Muscle layer of colon (tissue), 2 donors: ENCODE data around the gene WDR12.
"Not testable (repeated sequence)": the region's sequence is repeated elsewhere in the genome, so short reads cannot be mapped to it uniquely, and the experiment has no call there.

Experiments used
- H3K27ac ChIP-seq: one replicate; pipeline ENCODE4 v1.7.0; 2013; ENCODE audit warnings: low read depth, mild to moderate bottlenecking, low read length, moderate library complexity
- H3K27me3 ChIP-seq, 2 donors: one replicate each; pipeline ENCODE4 v1.7.0; 2013; ENCODE audit warnings: low read length in 2 of 2, mild to moderate bottlenecking in 2 of 2; ENCODE audit not compliant: insufficient read depth in 2 of 2, control insufficient read depth in 1 of 2
- H3K36me3 ChIP-seq: one replicate; pipeline ENCODE4 v1.7.0; 2013; ENCODE audit warnings: mild to moderate bottlenecking, low read length; ENCODE audit not compliant: insufficient read depth
- H3K4me1 ChIP-seq: one replicate; pipeline ENCODE4 v1.7.0; 2013; ENCODE audit warnings: mild to moderate bottlenecking, low read length; ENCODE audit not compliant: insufficient read depth
- H3K4me3 ChIP-seq, 2 donors: one replicate each; pipeline ENCODE4 v1.7.0; 2013; ENCODE audit warnings: low read length in 2 of 2, low read depth in 1 of 2, mild to moderate bottlenecking in 1 of 2, moderate library complexity in 1 of 2
- H3K9ac ChIP-seq: one replicate; pipeline ENCODE4 v1.7.0; 2013; ENCODE audit warnings: low read length
- H3K9me3 ChIP-seq: one replicate; pipeline ENCODE4 v1.7.0; 2013; ENCODE audit warnings: mild to moderate bottlenecking, low read length
- donor health status: abdominal sarcoma.
- donor health status: Adenocarcinoma of cecum.

The WDR12 gene

GRCh38 chr2:202881570-202881969 lies 29.9 kb downstream of the WDR12 start:
- Histone ChIP-seq H3K27me3 (no peaks in the 10 kb centered on the region), H3K9ac (no peak overlapping the region), H3K27ac (no peak overlapping the region), H3K4me3 (no peak overlapping the region), H3K36me3 (no peaks in the 10 kb centered on the region), H3K9me3 (no peaks in the 10 kb centered on the region), H3K4me1 (no peaks in the 10 kb centered on the region)

- Histone ChIP-seq H3K36me3 (no peaks in the 10 kb centered on the region), H3K27ac (no peak overlapping the region), H3K4me1 (no peaks in the 10 kb centered on the region), H3K9me3 (no peaks in the 10 kb centered on the region), H3K9ac (no peak overlapping the region), H3K4me3 (no peak overlapping the region), H3K27me3 (no peaks in the 10 kb centered on the region)
Measured at GRCh38 chr2:202877699-202878098, 33.8 kb downstream of the WDR12 start.

DNA sequence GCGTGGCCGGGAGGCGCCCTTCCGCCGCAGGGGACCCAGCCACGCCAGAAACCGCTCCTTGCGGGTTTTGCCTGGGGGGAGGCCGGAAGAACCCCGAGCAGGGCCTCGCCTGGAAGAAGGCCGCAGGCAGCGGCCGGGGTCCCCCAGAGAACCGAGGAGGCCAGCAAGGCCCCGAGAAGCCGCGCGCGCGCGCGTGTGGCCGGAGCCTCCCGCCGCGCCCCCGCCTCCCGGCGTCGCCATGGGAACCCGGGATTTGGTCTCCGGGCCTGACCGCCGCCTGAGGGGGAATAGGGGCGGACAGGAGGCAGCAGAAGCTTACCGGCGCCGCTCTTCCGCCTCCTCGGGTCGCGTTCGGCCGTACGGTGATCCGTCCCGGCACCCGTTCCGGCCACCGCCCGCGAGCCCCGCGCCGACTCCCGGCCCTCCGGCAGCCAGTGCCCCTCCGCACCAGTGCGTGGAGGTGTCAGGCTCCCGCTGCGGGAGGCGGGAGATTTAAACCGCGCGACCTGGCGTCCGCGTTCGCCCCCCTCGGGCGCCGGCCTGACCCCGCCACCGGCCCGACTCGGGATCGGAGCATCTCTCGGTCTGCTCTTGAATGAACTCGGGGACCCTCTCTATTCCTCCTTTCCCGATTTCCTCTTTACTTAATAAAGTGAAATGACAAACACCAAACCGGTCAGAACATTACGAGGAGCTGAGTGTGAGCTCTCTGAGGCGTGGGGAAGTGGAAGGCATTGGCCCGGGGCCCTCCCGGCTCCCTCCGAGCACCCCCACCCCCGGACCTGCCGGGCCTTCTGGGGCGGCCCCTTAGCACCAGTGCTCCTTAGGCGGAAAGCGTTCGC lies 40.0 kb downstream of the WDR12 start, which contains the start of gene ICA1L:
Gene ICA1L (minus strand): TSS at position 467 of the 842 bp plus-strand sequence. CDS start 42,757 bp downstream, outside the sequence.
- peak within 1 kb of the TSS; percentile 69 for H3K27ac ChIP-seq
- H3K4me1 ChIP-seq: peaks cover 6% of the 10 kb centered on the region

GRCh38 chr2:202870431-202871299 lies 40.8 kb downstream of the WDR12 start:
- no peaks in the 10 kb centered on the region for H3K9me3 ChIP-seq
- peak overlapping the region; percentile 69 for H3K27ac ChIP-seq
- peaks cover 6% of the 10 kb centered on the region for H3K4me1 ChIP-seq
- peak overlapping the region; percentile 68 for H3K9ac ChIP-seq
- no peaks in the 10 kb centered on the region for H3K27me3 ChIP-seq
- H3K36me3 ChIP-seq: no peaks in the 10 kb centered on the region
- H3K4me3 ChIP-seq: peak overlapping the region; percentile 77 to 92

More for the DNA sequence above, 40.0 kb downstream of the WDR12 start, which contains the start of gene ICA1L:
- Histone ChIP-seq H3K36me3 (no peaks in the 10 kb centered on the region), H3K27me3 (no peaks in the 10 kb centered on the region), H3K9me3 (no peaks in the 10 kb centered on the region), H3K4me3 (peak within 1 kb of the TSS; percentile 77 to 92), H3K9ac (peak within 1 kb of the TSS; percentile 68)

GRCh38 chr2:202861987-202862386 lies 49.5 kb downstream of the WDR12 start:
- H3K36me3 ChIP-seq: no peaks in the 10 kb centered on the region
- H3K4me1 ChIP-seq: no peaks in the 10 kb centered on the region
- H3K27ac ChIP-seq: no peak overlapping the region
- H3K27me3 ChIP-seq: no peaks in the 10 kb centered on the region
- H3K9me3 ChIP-seq: no peaks in the 10 kb centered on the region
- no peak overlapping the region for H3K4me3 ChIP-seq
- no peak overlapping the region for H3K9ac ChIP-seq

DNA sequence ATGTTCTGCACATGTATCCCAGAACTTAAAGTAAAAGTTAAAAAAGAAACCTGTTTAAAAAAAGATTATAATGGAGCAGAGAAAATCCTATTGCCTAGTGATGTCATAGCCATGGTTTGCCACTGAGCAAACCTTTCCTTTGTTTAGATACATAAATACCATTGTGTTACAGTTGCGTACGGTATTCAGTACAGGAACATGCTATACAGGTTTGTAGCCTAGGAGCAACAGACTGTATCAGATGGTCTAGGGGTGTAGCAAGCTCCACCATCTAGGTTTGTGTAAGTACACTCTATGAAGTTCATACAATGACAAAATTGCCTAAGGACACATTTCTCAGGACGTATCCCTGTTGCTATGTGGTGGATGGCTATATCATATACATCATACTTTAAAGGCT lies 52.9 kb downstream of the WDR12 start:
- no peak overlapping the region for H3K27ac ChIP-seq
- H3K36me3 ChIP-seq: no peaks in the 10 kb centered on the region
- no peaks in the 10 kb centered on the region for H3K27me3 ChIP-seq
- no peak overlapping the region for H3K4me3 ChIP-seq
- H3K9me3 ChIP-seq: no peaks in the 10 kb centered on the region
- no peaks in the 10 kb centered on the region for H3K4me1 ChIP-seq
- H3K9ac ChIP-seq: no peak overlapping the region

DNA sequence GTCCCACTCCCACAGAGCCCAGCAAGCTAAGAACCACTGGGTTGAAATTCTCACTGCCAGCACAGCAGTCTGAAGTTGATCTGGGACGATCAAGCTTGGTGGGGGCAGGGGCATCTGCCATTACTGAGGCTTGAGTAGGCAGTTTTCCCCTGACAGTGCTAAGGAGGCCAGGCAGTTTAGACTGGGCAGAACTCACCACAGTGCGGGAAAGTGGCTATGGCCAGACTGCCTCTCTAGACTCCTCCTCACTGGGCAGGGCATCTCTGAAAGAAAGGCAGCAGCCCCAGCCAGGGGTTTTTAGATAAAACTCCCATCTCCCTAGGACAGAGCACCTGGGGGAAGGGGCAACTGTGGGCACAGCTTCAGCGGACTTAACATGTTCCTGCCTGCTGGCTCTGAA lies 62.1 kb downstream of the WDR12 start:
- not testable (repeated sequence) for H3K4me1 ChIP-seq, H3K36me3 ChIP-seq, H3K27ac ChIP-seq, H3K9me3 ChIP-seq, H3K27me3 ChIP-seq, H3K4me3 ChIP-seq, H3K9ac ChIP-seq

GRCh38 chr2:202848813-202849212 lies 62.7 kb downstream of the WDR12 start:
- no peaks in the 10 kb centered on the region for H3K9me3 ChIP-seq
- H3K4me1 ChIP-seq: no peaks in the 10 kb centered on the region
- no peak overlapping the region for H3K4me3 ChIP-seq
- H3K36me3 ChIP-seq: no peaks in the 10 kb centered on the region
- H3K9ac ChIP-seq: no peak overlapping the region
- no peak overlapping the region for H3K27ac ChIP-seq
- no peaks in the 10 kb centered on the region for H3K27me3 ChIP-seq

DNA sequence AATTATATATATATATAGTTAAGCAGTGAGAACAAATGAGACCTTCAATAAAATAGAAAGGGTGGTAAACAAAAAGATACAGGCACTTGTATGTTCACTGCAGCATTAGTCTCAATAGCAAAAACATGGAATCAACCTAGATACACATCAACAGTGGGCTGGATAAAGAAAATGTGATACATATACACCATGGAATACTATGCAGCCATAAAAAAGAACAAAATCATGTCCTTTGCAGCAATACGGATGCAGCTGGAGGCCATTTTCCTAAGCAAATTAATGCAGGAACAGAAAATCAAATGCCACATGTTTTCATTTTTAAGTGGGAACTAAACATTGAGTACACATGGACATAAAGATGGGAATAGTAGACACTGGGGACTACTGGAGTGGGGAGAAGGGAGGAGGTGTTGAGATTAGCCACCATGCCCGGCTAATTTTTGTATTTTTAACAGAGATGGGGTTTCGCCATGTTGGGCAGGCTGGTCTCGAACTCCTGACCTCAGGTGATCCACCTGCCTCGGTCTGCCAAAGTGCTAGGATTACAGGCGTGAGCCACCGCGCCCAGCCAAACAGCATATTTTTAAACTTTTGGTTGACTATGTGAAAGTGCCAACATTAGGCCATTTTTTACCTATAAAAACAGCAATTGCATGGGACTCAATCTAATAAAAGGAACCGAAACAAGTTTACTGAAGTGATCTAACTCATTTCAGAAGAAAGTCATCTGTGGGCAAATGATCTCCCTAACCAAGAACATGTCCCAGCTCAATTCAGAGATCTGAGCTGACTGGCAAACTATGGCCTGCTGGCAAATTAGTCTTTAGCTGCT lies 63.6 kb downstream of the WDR12 start:
- H3K4me1 ChIP-seq: no peaks in the 10 kb centered on the region
- no peak overlapping the region for H3K27ac ChIP-seq
- no peaks in the 10 kb centered on the region for H3K36me3 ChIP-seq

GRCh38 chr2:202844656-202845055 lies 66.8 kb downstream of the WDR12 start:
- Histone ChIP-seq H3K27ac (no peak overlapping the region), H3K27me3 (no peaks in the 10 kb centered on the region), H3K4me1 (no peaks in the 10 kb centered on the region), H3K9me3 (no peaks in the 10 kb centered on the region), H3K4me3 (no peak overlapping the region), H3K9ac (no peak overlapping the region), H3K36me3 (no peaks in the 10 kb centered on the region)

More for the DNA sequence above, 63.6 kb downstream of the WDR12 start:
- H3K9me3 ChIP-seq: no peaks in the 10 kb centered on the region
- H3K9ac ChIP-seq: no peak overlapping the region
- H3K4me3 ChIP-seq: no peak overlapping the region
- H3K27me3 ChIP-seq: no peaks in the 10 kb centered on the region

DNA sequence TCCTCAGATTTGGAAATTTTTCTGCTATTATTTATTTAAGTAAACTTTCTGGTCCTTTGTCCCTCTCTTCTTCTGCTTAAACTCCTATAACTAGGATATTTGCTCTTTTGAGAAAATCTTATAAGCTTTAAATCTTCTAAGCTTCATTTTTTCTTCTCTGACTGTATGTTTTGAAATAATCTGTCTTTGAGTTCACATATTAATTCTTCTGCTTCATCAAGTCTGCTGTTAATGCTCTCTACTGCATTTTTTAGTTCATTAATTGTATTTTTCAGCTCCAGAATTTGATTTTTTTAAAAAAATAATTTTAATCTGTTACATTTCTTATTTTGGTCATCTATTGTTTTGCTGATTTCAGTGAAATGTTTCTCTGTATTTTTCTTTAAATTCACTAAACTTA lies 68.8 kb downstream of the WDR12 start:
- H3K27me3 ChIP-seq: no peaks in the 10 kb centered on the region
- no peaks in the 10 kb centered on the region for H3K36me3 ChIP-seq
- no peak overlapping the region for H3K27ac ChIP-seq
- H3K9me3 ChIP-seq: no peaks in the 10 kb centered on the region
- H3K9ac ChIP-seq: no peak overlapping the region
- no peak overlapping the region for H3K4me3 ChIP-seq
- no peaks in the 10 kb centered on the region for H3K4me1 ChIP-seq
